A549 (cell line): ENCODE data around the gene CHCHD6.

ENCODE experiments used
- CEBPB ChIP-seq, 2 experiments: fragments of >200 bp in 1 of 2; sonication (Bioruptor Twin) in 1 of 2; formaldehyde crosslinking in 1 of 2; IDR thresholded peaks; 2 replicates each; pipeline ENCODE4 v1.6.1; 2012 to 2016
- EP300 ChIP-seq, 2 experiments: fragments of >200 bp; sonication (Bioruptor Twin); formaldehyde crosslinking; IDR thresholded peaks; 2 replicates in 1 of 2; 3 replicates in 1 of 2; pipeline ENCODE4 v1.6.1; 2016 to 2017
- NR3C1 ChIP-seq: fragments of >200 bp; sonication (Bioruptor Twin); formaldehyde crosslinking; IDR thresholded peaks from 3 replicates; pipeline ENCODE4 v1.6.1; 2017
- POLR2A ChIP-seq: IDR thresholded peaks from 2 replicates; pipeline ENCODE4 v1.6.1; 2012; ENCODE audit warnings: mild to moderate bottlenecking, low read length
- POLR2AphosphoS2 ChIP-seq: conservative IDR thresholded peaks from 2 replicates; pipeline ENCODE4 v1.6.1; 2012; ENCODE audit warnings: low read length, improper control_type of control experiment, inconsistent platforms
- TF ChIP-seq, protein P1 (sequence below): fragments of >200 bp; sonication (Bioruptor Twin); formaldehyde crosslinking; IDR thresholded peaks from 3 replicates; pipeline ENCODE4 v1.5.1; 2016

DNA sequence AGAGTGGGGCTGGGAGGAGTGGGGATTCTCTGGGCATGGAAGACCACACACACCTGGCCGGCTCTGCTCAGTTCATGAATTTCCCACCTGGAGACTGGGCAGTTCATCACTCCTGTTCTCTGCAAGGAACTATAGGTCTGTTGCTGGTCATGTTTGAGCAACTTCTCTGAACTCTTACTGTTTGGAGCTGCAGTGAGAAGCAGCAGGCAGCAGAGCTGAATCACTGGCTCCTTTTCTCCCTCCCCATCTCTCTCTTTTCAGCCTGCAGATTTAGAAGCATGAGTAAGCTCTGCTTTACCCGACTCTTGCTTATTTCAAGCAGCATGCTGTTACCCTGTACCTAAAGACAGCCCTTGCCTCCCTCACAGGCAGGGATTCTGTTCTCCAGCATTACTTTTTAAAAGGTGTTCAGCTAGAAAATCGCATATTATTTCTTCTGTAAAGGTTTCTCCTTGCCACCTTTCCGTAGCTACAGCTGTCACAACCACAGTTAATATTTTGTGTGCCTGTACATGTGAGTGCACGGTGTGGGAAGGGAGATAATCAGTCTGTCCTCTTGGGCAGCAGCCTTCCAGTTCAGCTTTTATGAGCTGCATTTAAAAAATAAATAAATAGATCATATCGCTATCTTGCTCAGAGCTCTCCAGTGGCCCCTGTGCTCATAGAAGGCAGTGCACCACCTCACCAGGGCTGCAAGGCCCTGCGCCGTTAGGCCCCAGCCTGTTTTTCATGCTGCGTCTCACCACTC, 131.6 kb downstream of the CHCHD6 start:
- TF ChIP-seq POLR2A (no peak), NR3C1 (no peak), EP300 (IDR thresholded peaks at IDR 0.05) (no peak), POLR2AphosphoS2 (no peak), CEBPB (IDR thresholded peaks at IDR 0.05) (no peak)
- TF ChIP-seq, protein P1, sequence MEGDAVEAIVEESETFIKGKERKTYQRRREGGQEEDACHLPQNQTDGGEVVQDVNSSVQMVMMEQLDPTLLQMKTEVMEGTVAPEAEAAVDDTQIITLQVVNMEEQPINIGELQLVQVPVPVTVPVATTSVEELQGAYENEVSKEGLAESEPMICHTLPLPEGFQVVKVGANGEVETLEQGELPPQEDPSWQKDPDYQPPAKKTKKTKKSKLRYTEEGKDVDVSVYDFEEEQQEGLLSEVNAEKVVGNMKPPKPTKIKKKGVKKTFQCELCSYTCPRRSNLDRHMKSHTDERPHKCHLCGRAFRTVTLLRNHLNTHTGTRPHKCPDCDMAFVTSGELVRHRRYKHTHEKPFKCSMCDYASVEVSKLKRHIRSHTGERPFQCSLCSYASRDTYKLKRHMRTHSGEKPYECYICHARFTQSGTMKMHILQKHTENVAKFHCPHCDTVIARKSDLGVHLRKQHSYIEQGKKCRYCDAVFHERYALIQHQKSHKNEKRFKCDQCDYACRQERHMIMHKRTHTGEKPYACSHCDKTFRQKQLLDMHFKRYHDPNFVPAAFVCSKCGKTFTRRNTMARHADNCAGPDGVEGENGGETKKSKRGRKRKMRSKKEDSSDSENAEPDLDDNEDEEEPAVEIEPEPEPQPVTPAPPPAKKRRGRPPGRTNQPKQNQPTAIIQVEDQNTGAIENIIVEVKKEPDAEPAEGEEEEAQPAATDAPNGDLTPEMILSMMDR: no peak
